ENCODE data around the gene ACTA1. TPM values are rescaled to one million over a fixed set of nuclear protein-coding genes. Genes with fewer than 3 reads are reported as not detected.

ACTA1 gene
- total and polyA plus RNA-seq, 2 of the 8 experiments (the other 6 are each of a cell fraction or from before 2014, with no cell fraction given), result 23.5 to 58.2 TPM

GRCh38 chr1:229384822-229385221 lies 49.1 kb downstream of the ACTA1 start:
- Histone ChIP-seq H4K91ac (replicated peaks; ENCODE audit: insufficient read length, low read length) (no peak overlapping the region), H2AFZ (ENCODE audit: low read length) (no peak overlapping the region), H3K9ac (replicated peaks in 1 of 4; ENCODE audit: extremely low read depth in 1 of 4, low read depth in 3 of 4, low read length in 3 of 4) (no peak overlapping the region), H3K79me1 (ENCODE audit: low read depth, low read length) (no peaks in the 10 kb centered on the region), H3K4me3 (ENCODE audit: extremely low read depth in 1 of 4, insufficient read depth in 2 of 4, low read depth in 3 of 4, low read length in 4 of 4) (no peak overlapping the region), H2BK15ac (ENCODE audit: low read length) (0 out of 2 replicates have a peak overlapping the region, but pooled peaks have one; percentile 67), H3K27me3 (replicated peaks in 1 of 4; ENCODE audit: control insufficient read depth in 3 of 4, extremely low read depth in 1 of 4, insufficient read depth in 3 of 4, low read length in 3 of 4) (peaks cover 0 to 2% (median 0%) of the 10 kb centered on the region in 4 experiments; a peak in 1 of 7 replicates), H4K5ac (ENCODE audit: insufficient read length, low read depth, low read length) (no peak overlapping the region), H3K23me2 (ENCODE audit: low read depth, low read length) (no peaks in the 10 kb centered on the region), H3K36me3 (ENCODE audit: control insufficient read depth in 2 of 4, insufficient read depth in 4 of 4, low read length in 3 of 4) (no peaks in the 10 kb centered on the region), H3K18ac (ENCODE audit: extremely low read depth, low read length) (no peak overlapping the region), H3K56ac (replicated peaks; ENCODE audit: insufficient read length, low read depth, low read length) (no peak overlapping the region), H2BK12ac (ENCODE audit: low read depth, low read length) (no peak overlapping the region), H4K20me1 (replicated peaks in 1 of 2; ENCODE audit: control insufficient read depth in 1 of 2, insufficient read depth in 2 of 2, low read length in 2 of 2) (no peaks in the 10 kb centered on the region), H2AK5ac (ENCODE audit: low read depth, low read length) (no peak overlapping the region), H4K8ac (ENCODE audit: extremely low read depth, insufficient read depth, low read length) (no peak overlapping the region), H3K4me1 (replicated peaks in 1 of 4; ENCODE audit: control insufficient read depth in 3 of 4, insufficient read depth in 4 of 4, low read length in 3 of 4) (peaks cover 13 to 22% (median 15%) of the 10 kb centered on the region in 4 experiments), H3K4ac (replicated peaks; ENCODE audit: insufficient read length, low read depth, low read length) (no peak overlapping the region), H3K23ac (ENCODE audit: insufficient read length) (no peak overlapping the region), H2BK20ac (ENCODE audit: low read length) (no peak overlapping the region), H2BK120ac (replicated peaks; ENCODE audit: low read depth, low read length) (no peak overlapping the region), H3K4me2 (ENCODE audit: insufficient read depth in 1 of 2, low read depth in 2 of 2, low read length in 2 of 2) (no peak overlapping the region), H3K14ac (ENCODE audit: insufficient read length) (no peak overlapping the region), H3K79me2 (ENCODE audit: control insufficient read depth in 1 of 2, insufficient read depth in 2 of 2, low read length in 2 of 2) (no peaks in the 10 kb centered on the region), H3K27ac (ENCODE audit: low read depth, low read length) (no peak overlapping the region), H3K9me3 (ENCODE audit: insufficient read depth in 2 of 2, low read depth in 1 of 2, low read length in 1 of 2) (no peaks in the 10 kb centered on the region), H2BK5ac (ENCODE audit: low read depth, low read length) (no peak overlapping the region)
- no peak for DNase-seq (ENCODE audit: low read depth in 1 of 2, low spot score in 2 of 2)
- POLR2A ChIA-PET (ENCODE audit: partially characterized antibody), result no interaction called here
- CTCF ChIA-PET (ENCODE audit: partially characterized antibody), result interaction anchor here (0.6 to 1.4 kb wide), 2 partner anchors 19 to 36 kb away, joined by 3 to 5 read pairs; no protein-coding TSS in a partner anchor
- no peak for FAIRE-seq
- 86% methylated on average over 7 of the region's 7 CpGs; no CpG with 5 or more reads in 1 of the 2 experiments for WGBS, 2 experiments (ENCODE audit: extremely low coverage in 1 of 2, insufficient coverage in 1 of 2, insufficient read length in 1 of 2, insufficient replicate concordance in 2 of 2, low coverage in 1 of 2, low lambda C conversion rate in 2 of 2, missing lambda C conversion rate in 1 of 2)
- TF ChIP-seq HDAC6 (IDR thresholded peaks at IDR 0.05; ENCODE audit: low read depth, low read length) (no peak), CHD1 (IDR thresholded peaks at IDR 0.05; ENCODE audit: low read depth, low read length) (no peak), PHF8 (conservative IDR thresholded peaks at IDR 0.05; ENCODE audit: low read depth, low read length) (no peak), SIN3A (conservative IDR thresholded peaks at IDR 0.05 in 1 of 2, IDR thresholded peaks at IDR 0.05 in 1 of 2; ENCODE audit: low read depth in 1 of 2, low read length in 2 of 2) (no peak), BRCA1 (IDR thresholded peaks at IDR 0.05; ENCODE audit: low read depth, low read length) (no peak), TAF7 (optimal IDR thresholded peaks at IDR 0.05; ENCODE audit: borderline replicate concordance, low read depth, low read length) (no peak), RBBP5 (IDR thresholded peaks at IDR 0.05; ENCODE audit: borderline replicate concordance, low read depth, low read length) (no peak), NRF1 (IDR thresholded peaks at IDR 0.05; ENCODE audit: low read depth, low read length) (no peak), MAX (IDR thresholded peaks at IDR 0.05) (no peak), SP1 (IDR thresholded peaks at IDR 0.05; ENCODE audit: low read depth, low read length) (no peak), SIX5 (IDR thresholded peaks at IDR 0.05; ENCODE audit: low read depth, low read length) (no peak), EGR1 (IDR thresholded peaks at IDR 0.05; ENCODE audit: borderline replicate concordance, low read depth, low read length) (no peak)
- TF ChIP-seq, protein P1, sequence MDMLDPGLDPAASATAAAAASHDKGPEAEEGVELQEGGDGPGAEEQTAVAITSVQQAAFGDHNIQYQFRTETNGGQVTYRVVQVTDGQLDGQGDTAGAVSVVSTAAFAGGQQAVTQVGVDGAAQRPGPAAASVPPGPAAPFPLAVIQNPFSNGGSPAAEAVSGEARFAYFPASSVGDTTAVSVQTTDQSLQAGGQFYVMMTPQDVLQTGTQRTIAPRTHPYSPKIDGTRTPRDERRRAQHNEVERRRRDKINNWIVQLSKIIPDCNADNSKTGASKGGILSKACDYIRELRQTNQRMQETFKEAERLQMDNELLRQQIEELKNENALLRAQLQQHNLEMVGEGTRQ (IDR thresholded peaks at IDR 0.05; ENCODE audit: low read length), result no peak

All from H1 (cell line).